Suprapubic skin (tissue), 3 donors: ENCODE measurements around the gene TRAK1.

ENCODE experiments used
- POLR2A ChIP-seq, 2 donors: fragments of 450-650 bp; IDR thresholded peaks; one replicate each; pipeline ENCODE4 v1.6.1; 2017; ENCODE audit warnings: antibody characterized with exemption in 2 of 2, mild to moderate bottlenecking in 2 of 2, moderate library complexity in 2 of 2
- TF ChIP-seq, protein P1 (sequence below), 2 donors: fragments of 200-600 bp in 1 of 2; fragments of 450-650 bp in 1 of 2; sonication (generic) in 1 of 2; IDR thresholded peaks; one replicate each; pipeline ENCODE4 v1.5.1; 2016 to 2019; ENCODE audit warnings: antibody characterized with exemption in 2 of 2, mild to moderate bottlenecking in 1 of 2, moderate library complexity in 1 of 2

DNA sequence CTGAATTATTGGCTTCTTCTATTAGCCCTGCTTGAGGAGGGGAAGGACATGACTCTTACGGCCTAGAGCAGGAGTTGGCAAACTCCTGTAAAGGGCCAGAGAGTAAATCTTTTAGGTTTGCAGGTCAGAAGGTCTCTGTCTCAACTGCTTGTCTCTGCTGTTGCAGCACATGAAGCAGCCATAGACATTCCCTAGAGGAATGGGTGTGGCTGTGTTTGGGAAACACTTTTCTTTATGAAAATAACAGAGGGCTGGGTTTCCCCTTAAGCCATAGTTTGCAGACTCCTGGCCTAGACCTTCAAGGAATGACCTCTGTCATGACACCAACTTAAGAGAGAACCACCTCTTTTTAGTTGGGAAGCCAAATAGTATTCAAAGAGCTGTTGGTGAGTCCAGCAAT is 10.3 kb downstream of the TRAK1 start:
- TF ChIP-seq POLR2A (IDR thresholded peaks at IDR 0.05): no peak
- TF ChIP-seq, protein P1, sequence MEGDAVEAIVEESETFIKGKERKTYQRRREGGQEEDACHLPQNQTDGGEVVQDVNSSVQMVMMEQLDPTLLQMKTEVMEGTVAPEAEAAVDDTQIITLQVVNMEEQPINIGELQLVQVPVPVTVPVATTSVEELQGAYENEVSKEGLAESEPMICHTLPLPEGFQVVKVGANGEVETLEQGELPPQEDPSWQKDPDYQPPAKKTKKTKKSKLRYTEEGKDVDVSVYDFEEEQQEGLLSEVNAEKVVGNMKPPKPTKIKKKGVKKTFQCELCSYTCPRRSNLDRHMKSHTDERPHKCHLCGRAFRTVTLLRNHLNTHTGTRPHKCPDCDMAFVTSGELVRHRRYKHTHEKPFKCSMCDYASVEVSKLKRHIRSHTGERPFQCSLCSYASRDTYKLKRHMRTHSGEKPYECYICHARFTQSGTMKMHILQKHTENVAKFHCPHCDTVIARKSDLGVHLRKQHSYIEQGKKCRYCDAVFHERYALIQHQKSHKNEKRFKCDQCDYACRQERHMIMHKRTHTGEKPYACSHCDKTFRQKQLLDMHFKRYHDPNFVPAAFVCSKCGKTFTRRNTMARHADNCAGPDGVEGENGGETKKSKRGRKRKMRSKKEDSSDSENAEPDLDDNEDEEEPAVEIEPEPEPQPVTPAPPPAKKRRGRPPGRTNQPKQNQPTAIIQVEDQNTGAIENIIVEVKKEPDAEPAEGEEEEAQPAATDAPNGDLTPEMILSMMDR (IDR thresholded peaks at IDR 0.05): no peak
